Stimulated activated CD8-positive, alpha-beta memory T cell treated with anti-CD3 and anti-CD28 coated beads, Interleukin-4, amount 100 ng/mL, for 4 hours (primary cell): ENCODE measurements around the gene USP12.
"Not testable (repeated sequence)": the region's sequence is repeated elsewhere in the genome, so short reads cannot be mapped to it uniquely, and the experiment has no call there.

Experiments used
- DNase-seq, 2 donors: peaks; one replicate each; pipeline ENCODE4 v3.0.0-alpha.2; 2020; ENCODE audit warnings: low read depth in 2 of 2, low spot score in 1 of 2

The USP12 gene

DNA sequence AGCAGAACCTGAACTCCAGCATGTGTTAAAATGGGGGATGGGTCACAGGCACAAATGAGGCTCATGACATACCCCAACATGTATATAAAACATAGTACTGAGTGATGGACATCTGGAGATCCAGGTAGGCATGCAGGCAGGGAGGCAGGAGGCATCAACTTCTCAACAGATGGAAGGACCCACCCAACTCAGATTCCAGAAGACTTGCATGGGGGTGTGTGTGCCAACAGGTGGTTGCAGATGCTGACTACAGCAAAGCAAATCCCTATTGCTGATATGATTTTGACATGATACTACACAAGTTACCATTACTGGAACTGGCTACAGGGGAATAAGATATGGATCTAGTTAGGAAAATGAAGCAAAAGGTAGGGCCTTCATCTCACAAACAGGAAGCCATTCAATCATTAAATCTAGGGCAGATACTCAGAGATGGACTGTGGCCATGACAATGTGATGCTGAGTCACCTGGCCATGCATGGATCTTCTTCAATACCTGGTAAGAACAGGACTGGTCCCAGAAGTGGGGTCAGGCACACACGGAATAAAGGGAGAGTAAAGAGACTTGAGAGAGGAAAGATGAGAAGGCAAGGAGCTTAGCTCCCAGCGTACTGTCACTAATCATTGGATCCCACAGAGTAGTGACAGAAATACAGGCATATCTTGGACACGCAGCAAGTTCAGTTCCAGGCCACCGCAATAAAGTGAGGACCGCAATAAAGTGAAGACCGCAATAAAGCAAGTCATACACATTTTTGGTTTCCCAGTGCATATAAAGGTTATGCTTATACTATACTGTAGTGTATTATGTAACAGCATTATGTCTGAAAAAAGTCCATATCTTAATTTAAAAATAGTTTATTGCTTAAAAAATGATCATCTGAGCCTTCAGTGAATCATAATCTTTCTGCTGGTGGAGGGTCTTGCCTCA lies 91.3 kb downstream of the USP12 start:
- DNase-seq: no peak

DNA sequence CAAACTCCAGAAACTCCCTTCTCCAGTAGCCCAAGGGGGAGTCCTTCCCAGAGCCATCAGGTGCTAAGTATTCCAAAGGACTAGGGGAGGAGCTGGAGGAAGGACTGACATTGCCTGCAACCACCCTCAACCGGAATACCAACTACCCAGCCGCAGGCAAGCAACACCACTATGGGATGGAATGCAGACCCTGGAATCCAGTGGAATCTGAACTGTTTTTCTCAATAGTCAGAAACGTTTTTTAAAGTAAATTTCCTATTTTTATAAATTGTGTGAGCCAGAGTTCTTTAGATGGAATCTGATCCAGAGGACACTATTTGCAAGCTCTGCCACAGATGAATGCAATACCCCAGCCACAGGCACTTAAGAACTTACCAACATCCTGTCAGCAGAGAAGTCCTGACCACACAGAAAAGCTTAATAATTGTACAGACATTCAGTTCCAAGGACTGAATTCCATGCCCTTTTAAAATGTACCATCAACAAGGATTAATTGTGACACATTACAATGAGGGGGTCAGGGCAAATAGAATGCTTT lies 92.1 kb downstream of the USP12 start:
- no peak for DNase-seq

DNA sequence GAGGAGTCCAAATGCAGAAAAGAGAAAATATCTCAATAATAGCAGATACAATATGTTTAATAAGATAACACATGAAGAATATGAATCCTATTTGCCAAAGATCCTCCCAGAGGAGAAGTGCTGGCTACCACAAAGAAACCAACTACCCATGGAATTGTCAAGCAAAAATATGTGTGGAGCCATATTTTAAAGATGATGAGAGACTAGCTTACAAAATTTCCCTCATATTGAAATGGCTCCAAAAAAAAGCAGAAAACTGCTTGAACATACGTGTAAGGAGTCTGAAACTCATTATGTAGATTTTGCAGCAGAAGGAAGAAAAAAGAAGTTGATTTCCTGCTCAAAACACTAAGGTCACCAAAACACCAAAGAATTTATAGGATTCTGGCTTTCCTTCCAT lies 94.2 kb downstream of the USP12 start:
- DNase-seq: no peak

DNA sequence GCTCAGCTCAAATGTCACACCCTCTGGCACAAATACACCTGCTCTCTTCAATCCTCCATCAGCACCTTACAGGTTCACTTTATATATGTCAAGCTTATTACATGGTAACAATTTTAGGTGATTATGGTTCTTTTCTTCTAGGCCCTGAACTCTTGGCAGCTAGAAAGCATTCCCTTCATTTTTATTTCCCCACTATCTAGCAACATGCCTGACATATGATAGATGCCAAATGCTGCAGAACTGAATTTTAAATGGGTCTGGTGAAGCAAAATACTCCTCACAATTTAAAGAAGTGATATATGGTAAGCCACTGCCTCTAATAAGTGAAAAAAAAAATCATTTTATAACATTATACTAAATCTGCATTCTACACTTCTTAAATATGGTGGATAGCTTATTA lies 95.2 kb downstream of the USP12 start:
- DNase-seq: no peak

DNA sequence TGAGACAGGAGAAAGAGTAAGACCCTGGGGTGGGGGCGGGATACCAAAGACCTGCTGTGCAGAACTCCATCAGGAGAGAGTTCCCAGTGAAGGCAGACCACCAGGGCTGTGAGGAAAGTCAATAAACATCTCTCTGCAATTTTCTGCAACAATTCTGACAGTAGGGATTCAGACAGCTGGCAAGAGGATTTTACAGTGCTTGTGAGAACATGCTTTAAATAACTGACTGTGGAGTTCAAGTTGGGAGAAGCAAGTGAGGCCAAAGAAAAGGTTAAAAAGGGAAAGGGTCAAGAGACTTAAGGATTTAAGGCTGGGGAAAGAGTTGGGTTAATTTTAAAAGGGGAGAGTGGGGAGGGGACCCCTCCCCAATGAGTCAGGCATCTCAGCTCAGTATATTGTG lies 98.4 kb downstream of the USP12 start:
- no peak for DNase-seq

DNA sequence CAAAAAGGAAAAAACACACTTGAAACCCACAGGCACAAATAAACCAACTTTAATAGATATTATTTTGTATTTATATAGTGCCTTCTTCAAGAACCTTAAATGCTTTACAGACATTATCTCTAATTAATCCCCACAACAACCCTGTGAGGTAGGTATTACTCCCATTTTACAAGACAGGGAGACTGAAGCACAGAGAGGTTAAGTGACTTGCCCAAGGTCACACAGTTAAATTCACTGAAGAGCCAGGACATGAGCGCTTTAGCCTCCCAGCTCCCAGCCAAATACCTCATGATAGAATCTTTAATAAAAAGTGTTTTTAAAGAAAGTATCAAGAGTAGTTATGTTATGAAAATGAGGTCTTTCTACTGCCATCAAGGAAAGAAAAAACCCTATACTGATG lies 105.5 kb downstream of the USP12 start:
- not testable (repeated sequence) for DNase-seq

DNA sequence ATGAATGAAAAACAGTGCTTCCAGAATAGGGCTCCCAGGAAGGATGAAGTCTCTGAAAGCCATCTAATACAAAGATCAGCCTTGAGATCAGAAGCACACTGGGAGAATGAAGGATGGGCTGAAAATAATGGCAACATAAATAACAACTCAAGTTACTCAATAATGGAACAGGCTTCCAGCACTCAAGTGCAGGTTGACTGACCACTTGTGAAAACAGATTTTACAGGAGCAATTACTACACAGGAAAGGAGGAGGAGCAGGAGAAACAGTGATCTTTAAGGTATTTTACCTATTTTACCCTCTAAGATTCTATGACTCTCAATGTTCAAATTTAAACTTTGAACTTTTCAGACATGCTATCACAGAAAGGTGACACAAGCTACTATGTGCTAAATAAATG lies 106.0 kb downstream of the USP12 start:
- DNase-seq: no peak

DNA sequence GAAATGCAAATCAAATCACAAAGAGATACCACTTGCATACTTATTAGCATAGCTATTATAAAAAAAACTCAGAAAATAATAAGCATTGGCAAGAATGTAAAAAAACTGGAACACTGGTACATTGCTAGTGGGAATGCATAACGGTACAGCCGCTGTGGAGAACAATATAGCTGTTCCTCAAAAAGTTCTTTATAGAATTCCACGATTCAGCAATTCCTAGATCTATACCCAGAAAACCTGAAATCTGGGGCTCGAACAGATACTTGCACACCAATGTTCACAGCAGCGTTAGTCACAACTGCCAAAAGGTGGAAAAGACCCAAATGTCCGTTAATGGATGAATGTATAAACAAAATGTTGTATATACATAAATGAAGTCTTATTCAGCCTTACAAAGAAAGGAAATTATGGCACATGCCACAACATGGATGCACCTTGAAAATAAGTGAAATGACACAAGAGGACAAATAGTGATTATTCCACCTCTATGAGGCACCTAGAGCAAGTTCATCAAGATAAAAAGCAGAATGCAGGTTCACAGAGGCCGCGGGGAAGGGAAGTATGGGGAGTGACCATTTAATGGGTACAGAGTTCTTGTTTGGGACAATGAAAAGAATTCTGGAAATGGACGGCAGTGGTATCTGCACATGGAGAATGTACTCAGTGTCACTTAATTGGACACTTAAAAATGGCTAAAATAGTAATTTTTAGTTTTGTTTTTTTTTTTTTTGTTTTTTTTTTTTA lies 107.2 kb downstream of the USP12 start:
- DNase-seq: no peak

DNA sequence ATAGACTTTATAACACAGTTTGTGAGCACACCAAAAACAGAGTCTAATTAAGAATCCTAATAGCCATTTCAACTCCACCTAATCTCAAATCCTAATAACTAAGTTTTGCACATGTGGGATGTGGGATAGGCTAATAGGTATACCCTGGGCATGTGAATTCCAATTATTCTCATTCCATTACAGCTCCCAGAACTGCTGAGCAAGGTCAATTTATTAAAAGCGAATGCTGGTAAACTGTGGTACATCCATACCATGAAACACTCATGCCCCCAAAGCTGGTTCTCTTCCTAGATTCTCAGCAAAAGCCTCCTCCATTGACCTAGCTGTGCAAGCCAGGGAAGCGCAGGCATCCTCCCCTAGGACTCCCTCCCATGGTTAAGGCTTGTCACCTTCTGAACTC lies 113.8 kb downstream of the USP12 start:
- no peak for DNase-seq

DNA sequence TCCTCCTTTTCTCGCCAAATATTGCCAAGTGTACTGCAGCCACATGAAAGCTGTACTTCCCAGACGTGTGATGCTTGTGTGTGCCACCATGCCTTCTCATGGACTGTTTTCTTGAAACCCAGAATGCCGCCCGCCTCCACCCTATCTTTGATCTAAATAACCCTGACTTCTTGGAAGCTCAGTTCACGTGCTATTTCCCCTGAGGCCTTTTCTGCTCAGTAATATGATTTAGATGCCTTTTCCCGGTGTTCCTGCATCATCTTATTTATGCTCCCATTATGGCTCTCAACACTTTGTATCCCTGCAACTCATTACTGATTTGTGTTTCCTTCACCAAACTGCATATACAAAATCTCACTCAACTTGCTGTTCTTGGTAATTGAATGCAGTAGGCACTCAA lies 116.1 kb downstream of the USP12 start:
- DNase-seq: no peak

DNA sequence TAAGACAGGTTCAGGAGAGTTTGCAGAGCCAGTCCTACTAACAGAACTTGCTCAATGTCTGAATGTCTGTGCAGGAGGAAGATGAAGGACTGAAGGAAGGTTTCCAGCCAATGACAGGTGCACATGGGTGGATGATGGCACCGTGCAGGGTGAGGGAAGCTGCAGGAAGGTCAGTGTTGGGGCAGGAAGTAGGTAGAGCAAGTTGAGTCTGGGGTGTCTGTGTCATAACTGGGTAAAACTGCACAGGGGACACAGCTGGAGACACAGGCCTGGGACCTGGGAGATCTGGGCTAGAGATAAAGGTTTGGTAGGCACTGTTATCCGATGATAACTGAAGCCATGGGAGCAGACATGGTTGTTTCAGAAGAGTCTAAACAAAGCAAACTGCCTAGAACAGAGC lies 116.9 kb downstream of the USP12 start:
- DNase-seq: no peak

DNA sequence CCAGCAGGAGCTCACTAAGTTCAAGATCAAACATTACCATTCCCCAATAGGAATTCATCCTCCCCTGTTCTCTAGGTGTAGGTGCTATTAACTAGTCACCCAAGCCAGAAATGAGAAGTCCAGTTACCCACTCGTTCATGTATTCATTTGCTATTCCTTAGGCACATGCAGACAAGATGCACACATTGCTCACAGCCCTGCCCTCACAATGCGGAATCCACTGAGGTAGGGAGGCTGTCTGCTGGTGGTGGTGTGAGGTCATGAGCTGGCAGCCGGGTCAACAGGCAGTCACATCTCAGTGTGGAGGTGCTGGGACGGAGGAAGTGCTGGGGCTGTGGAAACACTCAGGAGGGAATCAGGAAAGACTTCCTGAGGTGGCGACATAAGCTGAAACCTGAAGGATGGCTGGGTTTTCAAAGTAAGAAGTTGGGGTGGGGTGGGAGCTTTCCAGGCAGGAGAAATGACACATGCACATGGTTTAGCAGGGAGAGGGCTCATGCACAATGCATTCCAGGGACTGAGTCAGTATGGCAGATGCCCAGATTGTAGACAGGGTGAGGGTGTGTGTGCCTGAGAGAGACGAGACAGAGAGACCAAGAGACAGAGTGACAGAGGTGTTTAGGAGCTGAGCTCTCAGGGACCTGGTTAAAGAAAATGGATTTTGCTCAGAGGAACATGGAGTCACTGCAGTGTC lies 117.6 kb downstream of the USP12 start:
- no peak for DNase-seq

DNA sequence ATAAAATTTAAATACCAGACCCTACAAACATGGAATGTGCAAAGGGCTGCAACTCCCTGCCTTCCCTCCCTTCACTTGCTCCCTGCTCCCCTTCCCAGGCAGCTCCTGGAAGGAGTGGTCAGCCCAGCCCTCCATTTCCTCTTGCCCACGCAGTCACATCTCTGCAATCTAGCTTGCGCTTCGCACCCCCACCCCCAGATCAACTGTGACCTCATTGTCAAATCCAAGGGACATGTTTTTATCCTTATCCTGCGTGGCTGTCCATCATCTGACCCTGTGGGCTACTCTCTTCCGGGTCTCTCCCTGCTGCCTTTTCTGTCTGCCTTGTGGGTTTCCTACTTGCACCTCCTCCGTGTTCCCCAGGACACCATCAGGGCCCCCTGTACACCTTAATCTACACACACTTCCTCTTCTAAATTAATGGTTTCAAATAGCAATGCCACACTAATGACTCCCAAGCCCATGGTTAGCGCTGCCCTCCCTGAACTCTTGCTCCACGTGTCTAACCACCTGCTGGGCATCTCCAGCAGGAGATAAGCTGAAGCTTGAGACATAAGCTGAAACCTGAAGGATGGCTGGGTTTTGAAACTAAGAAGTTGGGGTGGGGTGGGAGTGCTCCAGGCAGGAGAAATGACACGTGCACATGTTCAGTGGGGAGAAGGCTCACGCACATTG lies 118.3 kb downstream of the USP12 start:
- no peak for DNase-seq

DNA sequence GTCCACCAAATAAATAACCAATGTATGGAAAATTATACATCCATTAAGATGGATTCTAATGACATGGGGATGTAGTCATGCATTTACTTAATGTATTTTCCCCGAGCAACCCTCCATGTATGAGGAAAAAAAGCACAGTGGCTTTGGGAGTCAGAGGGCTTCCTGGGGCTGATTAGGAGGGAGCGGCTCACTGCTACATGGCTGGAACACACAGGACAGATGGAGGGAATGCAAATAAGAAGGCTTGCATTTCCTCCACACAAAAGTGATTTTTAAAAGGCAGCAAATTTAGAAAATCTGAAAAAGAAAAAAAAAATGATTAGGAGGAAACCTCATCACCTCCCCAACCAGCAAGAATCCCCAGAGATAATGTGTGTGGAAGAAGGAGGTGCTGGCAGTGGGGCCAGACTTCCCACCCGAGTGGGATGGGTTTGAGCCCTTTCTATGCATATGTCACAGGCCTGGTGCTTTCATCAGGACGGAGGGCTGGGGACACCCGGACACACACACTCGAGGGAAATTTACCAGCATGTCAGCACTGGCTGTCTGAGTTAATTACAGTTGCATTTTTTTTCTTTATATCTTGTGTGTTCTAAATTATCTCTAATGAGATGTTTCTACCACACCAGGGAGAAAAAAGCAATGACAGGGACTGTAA lies 118.9 kb downstream of the USP12 start:
- DNase-seq: no peak

DNA sequence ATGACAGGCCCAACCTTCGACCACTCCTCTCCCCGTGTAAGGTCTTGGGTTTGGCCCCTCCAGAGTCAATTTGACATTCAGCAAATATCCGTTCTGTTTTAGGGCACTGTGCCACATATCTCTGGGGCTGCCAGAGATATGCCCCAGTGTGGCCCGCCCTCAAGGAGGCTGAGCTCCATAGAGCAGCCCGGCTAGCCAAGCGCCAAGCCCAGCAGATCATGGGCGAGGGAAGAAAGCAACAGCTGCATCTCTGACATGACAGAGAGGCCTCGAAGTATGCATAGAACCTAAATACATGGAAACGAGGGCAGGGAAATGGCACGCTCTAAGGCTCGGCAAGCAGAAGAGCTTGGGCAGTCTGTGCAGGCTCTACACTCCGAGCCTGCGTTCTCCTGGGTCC lies 124.5 kb downstream of the USP12 start:
- DNase-seq: no peak

DNA sequence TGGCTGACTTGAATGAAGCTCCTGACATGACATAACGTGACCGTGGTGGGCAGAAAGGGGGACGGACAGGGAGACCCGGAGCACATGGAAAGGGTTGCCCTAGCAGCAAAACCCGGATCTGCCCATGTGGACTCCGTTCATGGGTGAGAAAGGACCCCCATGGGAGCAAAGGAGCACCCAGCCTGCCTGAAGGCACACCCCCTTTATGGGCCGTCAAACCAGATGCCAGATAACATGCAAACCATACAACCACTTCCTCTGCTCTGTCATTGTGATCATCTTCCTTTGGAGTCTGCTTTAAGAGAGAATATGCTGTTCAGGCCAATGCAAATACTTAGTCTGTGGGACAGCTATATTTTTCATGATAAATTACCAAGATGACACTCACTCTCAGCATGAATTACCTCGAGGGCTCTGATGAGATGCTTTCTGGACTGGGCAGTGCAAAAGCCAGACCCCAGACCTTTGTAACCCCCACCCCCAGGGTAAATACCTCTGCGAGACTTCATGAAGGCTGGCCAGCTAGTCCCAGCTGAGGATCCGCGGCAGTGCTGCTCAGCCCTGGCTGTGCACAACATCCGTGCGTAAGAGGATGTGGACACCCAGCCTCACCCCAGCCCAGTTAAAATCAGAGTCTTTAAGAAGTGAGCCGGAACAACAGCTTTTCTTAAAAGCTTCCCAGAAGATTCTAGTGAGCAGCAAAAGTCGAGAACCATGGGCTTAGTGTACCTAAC lies 126.6 kb downstream of the USP12 start:
- DNase-seq: no peak

DNA sequence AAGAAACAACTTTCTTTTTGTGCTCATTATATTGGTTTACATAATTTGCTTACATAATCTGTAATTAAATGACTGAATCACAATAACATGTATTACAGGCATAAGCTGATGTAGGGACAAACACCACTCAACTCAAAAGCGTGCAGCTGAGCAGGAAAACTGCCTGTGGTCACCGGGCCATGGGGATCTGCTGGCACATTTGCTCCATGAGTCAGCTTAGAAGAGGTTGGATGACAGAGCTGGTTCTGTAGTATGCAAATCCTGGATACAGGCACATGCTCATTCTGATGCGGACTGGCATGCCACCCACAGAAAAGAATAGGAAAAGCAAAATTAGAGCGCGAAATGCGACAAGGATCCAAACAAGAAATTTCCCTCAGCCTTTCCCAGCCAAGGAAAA lies 128.6 kb downstream of the USP12 start:
- DNase-seq: no peak

DNA sequence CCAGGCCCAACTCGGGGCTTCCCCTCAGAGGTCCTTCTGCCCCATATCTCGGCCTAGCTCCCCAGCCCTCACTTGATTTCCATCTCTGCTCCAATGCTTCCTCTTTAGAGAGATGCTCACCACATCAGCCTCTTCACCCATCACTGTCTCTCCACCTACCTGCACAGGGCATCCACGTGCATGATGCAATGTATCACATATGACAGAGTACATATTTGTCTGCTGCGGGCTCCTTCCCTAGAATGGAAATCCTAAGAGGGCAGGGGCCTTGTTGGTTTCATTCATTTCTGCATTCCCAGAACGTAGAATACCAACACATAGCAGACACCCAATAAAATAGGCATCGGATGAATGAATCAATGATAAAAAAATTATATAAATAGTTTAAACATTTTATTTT lies 130.3 kb downstream of the USP12 start:
- DNase-seq: no peak

DNA sequence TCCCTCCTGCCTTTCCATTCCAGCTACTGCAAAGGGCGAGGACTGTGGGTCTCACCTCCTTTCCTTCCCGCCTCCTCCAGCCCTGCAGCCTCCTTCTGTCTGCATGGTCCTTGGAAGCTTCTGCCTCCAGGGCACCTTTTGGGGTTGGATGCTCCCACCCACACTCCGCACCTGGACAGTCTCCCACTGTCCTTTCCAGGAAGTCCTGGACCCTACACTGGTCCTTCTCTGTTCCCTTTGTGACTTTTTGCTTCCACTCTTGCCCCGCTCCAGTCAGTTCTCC lies 130.8 kb downstream of the USP12 start:
- no peak for DNase-seq

DNA sequence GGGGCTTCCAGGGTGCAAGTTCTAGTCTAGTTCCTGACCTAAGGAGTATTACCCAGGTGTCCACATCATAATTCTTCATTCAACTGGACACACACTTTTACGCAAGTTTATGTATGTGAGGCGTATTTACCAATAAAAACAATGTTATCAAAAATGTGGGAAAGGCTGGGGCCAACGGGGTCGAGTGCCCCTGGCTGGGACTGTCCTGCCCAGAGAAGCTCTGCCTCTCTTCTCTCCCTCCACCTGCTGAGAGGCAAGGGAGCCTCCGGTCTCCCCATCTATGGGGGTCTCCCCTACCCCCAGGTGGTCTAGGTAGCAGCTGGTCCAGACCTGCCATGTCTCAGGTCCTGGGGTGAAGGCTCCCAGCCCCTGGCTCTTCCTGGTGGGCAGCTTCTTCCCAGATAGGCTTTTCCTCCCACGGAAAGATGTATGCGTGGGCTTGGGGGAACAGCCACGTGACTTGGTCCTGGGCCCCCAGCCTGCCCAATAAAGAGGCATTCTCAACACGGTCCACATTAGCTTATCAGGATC lies 132.4 kb downstream of the USP12 start:
- DNase-seq: no peak
